CD4-positive, alpha-beta T cell treated with Interleukin-12 subunit alpha and Interleukin-12 subunit beta, for 1 hour (primary cell): ENCODE measurements around the gene GRID2.

ENCODE experiments used
- DNase-seq: peaks from one replicate; pipeline ENCODE4 v3.0.0-alpha.2; 2020

The GRID2 gene

DNA sequence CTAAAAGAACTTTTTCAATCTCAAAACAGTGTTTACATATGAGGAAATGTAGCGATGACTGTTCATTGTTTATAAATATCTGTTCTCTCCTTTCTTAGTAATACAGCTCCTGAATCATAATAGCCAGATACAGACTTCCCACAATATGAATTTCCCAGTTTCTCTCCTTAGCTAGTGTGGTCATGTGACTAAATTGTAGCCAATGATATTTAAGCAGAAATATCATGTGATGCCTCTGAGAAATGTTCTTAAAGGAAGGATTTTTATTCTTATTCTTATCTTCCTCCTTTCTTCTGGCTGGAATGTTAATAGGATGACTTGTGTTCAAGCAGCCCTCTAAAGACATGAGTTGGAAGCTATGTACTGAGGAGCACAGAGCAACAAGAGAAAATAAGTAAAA, 1141.1 kb downstream of the GRID2 start:
- no peak for DNase-seq

DNA sequence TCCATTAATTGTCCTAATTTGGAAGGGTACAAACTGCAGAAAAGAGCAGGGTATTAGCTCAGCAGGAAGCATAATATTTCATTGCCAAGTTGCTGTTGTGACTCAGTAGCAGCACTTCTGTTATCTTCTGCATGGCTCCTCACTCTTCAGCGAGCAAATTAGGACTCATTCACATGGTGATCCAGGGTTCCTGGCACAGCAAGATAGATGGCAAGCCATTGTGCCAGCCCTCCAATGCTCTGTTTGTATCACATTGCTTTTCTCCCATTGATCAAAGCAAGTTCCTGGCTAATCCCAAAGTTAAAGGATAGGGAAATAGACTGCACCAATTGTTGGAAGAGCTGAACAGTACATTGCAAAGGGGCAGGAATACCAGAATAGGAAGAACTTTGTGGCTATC, 1142.3 kb downstream of the GRID2 start:
- no peak for DNase-seq

DNA sequence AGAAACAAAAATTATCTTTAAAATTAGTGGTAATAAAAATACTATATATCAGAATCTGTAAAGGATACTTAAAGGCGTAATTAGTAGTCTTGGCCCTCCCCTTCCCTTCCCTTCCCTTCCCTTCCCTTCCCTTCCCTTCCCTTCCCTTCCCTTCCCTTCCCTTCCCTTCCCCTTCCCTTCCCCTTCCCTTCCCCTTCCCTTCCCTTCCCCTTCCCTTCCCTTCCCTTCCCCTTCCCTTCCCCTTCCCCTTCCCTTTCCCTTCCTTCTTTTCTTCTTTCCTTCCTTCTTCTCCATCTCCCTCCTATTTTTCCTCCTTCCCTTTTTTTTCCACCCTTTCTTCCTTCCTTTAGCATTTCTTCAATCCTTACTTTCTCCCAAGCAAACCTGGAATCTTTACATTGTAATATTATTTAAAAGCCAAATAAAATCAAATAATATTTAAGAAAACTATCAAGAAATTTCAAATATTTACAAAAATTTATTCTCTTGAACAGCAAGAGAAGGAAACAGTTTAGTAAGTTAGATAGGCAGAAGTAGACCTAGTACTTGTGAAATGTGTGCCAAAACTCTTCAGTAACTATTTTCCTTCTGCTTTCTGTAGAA, 1145.0 kb downstream of the GRID2 start:
- no peak for DNase-seq

DNA sequence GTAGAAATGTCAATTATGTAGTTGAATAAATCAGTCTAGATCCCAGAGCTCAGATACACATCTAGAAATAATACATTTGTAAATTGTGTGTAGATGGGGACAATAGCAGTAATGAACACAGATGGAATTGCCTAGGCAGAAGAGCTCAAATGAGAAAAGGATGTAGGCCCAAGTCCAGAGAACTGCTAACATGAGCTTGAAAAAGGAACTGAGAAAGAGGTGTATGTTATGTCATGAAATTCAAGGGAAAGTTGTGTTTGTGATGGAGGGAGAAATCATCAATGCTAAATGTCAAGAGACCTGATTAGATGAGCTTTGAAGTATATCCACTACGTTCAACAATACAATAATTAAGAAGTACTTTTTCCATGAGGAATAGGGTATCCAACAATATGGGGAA, 1148.2 kb downstream of the GRID2 start:
- no peak for DNase-seq

DNA sequence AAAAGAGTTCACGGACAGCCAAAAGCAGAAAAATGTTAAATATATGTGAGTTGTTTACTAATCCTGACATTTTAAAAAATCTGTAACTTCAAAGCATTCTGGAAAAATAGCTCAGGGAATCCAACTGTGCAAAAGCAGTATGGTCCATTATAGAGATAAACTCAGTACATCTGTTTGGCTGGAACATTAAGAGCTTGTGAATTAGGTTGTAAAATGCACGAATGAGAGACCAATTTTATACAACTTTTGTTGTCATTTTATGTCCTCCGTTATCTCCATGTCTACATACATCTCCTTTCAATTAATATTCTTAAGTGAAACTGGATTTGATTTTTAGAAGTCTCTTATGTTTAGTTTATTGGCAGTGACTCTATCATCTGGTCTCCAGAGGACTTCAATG, 1157.8 kb downstream of the GRID2 start:
- DNase-seq: no peak

DNA sequence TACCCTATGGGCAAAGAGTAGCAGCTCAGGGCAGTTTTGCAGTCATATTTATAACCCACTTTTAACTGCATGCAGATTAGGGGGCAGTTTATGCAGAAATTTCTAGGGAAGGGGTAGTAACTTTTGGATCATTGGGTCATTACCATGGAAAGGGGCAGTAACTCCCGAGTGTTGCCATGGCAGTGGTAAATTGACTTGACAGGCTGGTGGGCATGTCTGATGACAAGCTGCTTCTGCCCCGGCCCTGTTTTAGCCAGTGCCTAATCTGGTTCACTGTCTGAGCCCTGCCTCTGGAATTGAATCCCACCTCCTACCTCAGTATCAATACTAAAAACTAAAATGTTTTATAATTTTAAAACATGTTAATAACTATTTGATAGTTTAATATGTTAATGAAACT, 1162.7 kb downstream of the GRID2 start:
- no peak for DNase-seq

DNA sequence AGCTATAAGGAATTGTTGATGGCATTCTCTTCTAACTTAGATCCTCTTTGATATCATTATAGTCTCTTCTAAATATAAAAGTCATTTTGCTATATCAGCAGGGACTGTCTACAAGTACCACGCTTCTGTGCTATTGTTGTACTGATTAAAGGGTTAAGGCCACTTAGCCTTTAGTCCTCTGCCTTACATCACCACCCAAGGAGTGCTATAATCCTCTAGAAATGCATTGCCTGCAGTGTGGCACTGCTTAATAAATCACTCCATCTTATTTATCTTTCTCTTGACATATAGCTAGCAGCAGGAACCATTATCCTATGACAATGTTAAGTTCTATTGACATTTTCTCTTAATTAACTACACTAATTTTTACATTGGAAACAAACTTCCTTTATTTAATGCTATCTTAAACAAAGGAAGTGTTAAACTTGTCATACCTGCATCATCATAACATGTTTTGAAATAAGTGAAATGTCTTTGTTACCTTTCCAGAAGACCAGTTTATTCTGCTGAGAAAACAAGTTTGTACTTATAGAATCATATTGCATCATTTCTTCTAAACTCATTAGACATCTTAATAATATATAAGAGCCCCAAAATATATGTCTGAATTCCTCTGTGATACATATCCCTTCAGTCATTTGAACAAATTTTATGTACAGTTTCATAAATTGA, 1163.9 kb downstream of the GRID2 start:
- DNase-seq: no peak

DNA sequence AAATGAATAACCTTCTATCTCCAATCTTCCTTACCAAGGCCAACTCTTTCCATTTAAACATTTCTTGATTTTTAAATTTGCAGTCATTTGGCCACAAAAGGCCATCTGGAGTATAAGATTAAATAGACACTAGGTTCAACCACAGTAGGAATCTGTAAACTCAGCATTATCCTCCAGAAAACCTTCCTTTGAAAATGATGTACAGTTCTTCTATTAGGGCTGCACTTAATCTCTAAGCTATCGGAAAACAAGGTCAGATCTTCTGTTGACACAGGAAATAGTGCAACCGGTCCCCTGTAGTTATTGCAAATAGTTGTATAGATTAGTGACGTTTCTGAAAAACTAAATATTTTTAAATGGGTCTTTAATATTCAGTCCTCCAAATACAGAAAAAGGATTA, 1165.8 kb downstream of the GRID2 start:
- DNase-seq: no peak

DNA sequence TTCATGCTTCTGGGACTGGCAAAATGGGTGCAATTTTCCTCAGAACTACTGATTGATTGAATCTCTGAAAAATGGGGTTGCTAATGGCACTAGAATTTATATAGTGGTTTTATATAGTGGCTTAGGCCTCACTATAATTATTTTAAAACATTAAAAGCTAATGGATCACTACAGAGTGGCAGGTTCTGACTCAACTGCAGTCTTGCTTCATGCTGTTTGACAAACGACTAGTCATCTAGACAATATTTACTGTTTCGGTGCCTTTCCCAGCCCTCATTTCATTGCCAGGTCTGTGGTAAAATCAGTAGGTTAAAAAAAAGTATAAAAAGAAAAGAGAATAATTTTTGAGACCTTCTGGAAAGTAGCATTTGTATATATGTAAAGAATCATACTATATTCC, 1172.0 kb downstream of the GRID2 start:
- no peak for DNase-seq

DNA sequence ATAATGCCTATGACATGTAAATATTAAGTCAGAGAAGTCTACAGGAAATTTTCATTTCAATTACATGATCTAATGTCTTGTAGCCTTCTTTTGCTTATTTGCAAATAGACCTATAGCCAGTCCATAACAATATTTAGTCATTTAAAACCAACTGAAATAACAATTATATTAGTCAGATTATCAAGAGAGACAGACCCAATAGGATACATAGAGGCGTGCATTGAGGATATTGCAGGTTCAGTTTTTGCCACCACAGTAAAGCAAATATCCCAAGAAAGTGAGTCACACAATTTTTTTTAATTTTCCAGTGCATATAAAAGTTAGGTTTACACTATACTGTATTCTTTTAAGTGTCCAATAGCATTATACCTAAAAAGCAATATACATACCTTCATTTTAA, 1175.0 kb downstream of the GRID2 start:
- DNase-seq: no peak

DNA sequence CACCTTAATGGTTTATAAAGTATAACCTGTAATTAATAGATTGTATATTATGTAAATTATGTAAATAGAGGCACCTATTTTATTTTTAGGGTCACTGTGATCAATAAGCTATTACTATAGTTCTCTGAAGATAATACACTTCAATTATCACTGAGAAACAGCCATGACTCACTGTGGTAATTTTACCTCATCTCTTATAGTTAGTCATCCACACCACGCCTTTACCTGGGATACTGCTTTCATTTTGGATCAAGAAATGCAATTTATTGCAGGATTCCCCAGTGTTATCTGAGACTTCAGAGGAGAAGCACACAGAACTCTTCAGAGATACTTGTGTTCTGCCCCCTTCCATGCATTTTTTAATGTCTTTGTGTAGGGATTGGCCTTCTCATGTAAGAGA, 1176.7 kb downstream of the GRID2 start:
- DNase-seq: no peak

DNA sequence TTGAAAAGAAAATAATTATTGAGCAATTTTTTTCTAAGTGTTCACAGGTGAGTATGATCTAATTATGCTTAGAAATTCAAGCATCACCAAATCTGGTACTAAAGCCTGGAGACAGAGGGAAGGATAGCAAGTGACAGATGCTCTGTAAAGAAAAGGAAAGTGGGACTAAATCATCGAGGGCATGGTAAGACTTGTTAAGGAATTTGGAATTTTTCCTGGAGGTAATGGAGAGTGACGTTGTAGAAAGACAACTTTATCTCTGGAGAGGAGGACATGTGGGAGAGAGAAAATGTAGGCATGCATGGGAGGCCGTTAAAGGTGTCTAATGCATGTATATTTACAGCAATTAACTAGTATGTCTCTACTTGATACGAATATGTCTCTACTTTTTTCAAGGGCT, 1191.6 kb downstream of the GRID2 start:
- DNase-seq: no peak

DNA sequence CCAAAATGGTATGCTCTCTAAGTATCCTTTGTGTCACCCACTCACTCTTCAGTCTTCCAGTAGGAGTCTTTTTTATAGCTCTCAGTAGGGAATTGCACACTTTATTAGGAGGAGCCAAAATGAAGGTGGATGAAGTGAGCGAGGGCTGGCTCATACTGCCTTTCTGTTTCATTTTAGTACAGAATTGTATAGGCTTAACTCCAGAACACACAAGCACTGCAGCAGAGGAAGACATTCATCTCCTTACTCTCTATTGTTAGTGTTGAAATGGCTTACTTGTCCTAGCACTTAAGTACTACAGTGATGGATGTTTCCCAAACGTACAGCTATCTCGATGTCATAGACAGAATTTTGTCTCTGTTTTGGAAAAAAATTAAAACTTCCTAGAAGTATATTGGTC, 1197.5 kb downstream of the GRID2 start:
- DNase-seq: no peak

DNA sequence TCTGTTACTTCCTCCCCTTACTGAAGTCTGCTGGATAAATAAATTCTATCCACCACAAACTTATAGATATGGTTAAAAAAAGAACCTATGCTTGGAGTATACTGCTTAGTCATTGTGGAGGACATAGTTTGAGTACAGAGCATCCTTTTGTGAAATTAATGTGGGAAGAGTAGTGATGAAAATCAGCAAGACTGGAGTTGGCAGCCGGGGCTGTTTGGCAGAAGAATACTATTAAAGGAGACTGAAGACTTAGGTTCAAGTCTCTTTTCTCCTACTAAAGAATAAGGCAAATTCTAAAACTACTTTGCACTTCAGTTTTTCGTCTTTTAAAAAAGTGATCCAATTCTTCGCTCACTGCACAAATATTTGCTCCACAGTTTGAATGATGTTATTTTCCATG, 1198.2 kb downstream of the GRID2 start:
- no peak for DNase-seq

DNA sequence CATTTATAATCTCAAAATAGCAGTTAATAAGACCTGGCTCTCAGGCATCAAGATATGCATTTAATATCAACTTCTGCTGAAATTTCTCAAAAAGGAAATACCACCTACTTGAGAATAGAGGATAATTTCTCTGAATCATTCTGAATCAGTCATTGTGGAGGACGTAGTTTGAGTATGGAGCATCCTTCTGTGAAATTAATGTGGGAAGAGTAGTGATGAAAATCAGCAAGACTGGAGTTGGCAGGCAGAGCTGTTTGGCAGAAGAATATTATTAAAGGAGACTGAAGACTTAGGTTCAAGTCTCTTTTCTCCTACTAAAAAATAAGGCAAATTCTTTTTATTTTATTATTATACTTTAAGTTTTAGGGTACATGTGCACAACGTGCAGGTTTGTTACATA, 1199.2 kb downstream of the GRID2 start:
- DNase-seq: no peak

DNA sequence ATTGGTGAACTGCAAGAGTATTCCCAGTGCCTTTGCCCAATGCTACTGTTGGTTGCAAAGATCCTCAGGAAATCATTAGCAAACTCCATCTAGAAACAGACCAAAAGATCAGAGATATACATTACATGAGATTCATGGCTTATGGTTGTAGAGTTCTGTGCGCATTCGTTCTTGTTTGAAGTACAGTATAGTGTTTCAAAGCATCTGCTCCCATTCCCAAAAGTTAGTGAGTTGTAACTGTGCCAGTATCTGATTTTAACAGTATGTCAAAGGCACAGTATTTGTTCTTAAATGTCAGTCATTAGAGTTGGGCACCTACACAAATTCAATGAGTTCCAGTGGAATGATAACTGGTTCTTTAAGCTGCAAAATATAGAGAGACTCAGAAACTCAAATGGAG, 1210.1 kb downstream of the GRID2 start:
- DNase-seq: no peak

DNA sequence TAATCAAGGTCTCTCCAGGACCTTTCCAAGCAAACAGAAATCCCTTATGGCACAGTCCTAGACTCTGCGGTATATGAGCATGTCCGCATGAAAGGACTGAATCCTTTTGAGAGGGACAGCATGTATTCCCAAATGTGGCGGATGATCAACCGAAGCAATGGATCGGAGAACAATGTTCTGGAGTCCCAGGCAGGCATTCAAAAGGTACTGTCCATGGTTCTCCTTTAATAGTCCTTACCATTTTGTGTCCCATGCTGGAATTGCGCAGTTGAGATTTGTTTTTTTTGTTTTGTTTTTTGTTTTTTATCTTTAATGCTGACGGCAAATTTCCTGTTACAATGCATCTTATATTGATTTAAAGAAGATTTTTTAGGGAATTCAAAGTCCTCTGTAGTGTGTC, 1211.4 kb downstream of the GRID2 start:
- no peak for DNase-seq

DNA sequence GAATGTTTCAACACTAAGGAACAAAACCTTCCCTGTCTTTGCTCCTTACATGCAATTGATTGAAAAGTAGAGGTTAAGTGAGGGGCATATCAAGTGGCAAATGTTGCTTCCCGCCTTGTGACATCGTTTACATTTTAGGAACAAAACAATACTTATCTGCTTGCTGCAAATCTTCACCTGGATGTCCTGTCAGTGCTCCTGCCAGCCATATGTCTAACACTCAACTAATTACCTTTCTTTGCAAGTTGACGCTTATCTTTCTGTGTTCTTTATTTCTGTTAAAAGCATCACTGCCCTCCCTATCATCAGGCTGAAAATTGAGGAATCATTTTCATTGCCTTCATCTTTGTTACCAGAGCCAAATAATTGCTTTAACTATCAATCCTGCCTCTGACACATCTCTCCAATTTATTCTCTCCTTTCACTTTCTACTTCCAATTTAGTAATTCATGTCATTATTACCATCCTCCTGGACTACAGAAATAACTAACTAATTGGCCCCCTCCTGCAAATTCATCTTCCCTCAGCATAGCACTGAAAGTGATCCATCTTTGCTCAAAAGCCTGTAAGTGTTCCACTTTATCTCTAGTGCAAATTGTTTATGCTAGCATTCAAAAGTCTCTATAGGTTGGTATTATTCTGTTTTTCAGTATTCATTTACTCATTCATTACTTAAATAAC, 1226.1 kb downstream of the GRID2 start:
- no peak for DNase-seq

DNA sequence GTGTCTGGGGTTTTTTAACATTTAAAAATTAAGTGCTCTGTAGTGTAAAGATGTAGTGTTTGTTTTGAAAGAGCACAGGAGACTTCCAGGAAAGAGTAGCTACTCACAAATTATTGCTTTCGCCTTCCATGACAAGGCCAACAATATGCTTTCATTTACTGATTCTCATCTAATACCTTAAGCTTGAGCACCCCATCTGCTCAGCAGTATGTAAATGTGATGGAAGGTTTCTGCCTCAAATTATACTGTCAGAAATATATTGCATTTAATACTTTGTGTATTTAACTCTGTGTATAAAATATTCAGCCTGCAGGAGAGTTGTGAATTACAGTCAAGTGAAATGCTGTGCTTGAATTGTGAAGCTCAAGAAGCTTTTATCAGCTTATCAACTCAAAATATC, 1228.5 kb downstream of the GRID2 start:
- no peak for DNase-seq

DNA sequence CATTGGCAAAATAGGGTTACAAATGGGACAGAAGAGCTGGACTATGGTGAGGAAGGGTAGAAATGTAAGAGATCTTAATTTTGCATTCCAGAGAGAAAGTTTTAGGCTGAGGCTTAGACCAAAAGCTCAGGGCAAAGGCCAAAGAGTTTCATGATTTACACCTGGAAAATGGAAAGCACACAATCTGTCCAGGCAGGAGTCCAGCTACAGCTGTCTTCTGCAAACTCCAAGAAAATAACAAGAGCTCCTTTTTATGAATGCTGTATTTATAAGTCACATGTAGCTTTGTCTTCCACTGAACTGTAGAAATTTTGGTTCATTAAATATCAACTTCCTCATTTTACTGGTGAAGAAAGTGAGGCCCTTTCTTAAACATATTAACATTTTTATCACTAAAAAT, 1236.8 kb downstream of the GRID2 start:
- no peak for DNase-seq

DNA sequence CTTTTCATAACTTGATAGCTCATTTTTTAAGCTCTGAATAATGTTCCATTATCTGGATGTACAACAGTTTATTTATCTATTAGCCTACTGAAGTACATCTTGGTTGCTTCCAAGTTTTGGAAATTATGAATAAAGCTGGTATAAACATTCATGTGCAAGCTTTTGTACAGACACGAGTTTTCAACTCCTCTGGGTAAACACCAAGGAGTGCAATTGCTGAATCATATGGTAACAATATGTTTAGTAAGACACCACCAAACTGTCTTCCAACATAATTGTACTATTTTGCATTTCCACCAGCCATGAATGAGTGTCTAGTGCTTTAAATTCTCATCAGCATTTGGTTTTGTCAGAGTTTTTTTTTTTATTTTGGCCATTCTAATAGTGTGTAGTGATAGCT, 1258.1 kb downstream of the GRID2 start:
- DNase-seq: no peak

DNA sequence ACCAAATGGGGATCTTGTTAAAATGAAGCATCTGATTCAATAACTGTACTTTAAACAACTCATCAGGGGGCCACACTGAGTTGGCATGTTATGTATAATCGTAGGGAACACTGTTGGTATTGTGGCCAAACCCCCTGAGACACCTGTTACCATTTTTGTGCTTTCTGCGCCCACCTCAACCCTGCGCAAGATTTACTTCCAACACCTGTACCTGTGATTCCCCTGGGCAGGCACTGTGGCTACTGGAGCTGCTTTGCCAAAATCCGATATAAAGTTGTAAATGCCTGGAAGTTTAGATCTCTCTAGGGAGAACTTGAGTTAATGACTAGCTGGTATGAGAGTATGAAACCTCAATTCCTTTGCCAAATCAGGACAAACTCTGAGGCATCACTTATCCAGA, 1265.0 kb downstream of the GRID2 start:
- no peak for DNase-seq

DNA sequence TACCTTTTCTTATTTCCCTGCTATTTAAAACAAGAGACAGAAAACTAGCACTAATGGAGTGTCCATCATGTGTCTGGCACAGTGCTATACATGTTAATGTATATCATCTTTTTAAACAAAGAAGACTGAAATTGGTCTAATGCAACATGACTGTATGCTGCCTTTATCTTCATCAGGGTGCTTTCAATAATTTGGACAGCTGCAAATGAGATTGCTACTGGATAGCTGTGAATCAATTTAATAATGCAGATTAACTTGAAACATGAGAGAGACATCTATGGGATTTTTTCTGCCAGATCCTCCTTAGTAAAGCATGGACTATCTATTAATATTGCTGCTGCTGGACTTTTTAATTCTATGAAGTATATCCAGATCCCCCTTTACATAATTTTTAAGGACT, 1269.5 kb downstream of the GRID2 start:
- DNase-seq: no peak

DNA sequence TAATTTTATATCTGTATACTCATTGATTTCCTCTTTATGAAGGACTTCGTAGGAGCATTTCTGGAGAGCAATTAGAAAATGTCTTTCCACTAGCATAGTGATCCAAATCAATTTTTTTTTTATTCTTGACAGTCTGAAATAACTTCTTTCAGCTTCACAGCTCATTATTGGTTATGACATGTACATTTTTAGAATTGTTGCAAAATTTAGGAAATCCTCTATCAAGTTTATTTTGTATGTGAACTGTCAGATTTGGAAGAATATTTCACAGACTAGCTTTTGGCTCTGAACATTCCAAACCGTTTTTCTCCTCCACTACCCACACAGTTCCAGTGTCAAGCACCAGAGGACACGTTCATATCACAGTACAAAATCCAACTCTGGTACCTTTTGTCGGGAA, 1275.2 kb downstream of the GRID2 start:
- no peak for DNase-seq

DNA sequence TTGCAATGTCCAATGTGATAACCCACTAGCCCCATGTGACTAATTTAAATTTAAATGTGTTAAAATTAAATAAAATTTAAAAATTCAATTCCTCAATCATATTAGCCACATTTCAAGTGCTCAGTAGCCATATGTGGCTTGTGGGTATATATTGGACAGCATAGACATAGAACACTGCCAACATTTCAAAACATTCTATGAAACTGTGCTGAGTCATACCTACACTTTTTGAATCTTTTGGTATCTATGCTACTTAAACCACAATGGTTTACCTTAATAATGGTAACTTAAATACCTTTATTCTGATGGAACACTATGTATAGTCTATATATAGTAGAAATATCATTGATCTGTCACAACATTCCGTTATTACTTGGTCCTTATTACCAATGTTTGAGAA, 1301.4 kb downstream of the GRID2 start:
- DNase-seq: no peak
